Measurements from ENCODE around the gene EBLN2. TPM values are rescaled to one million over a fixed set of nuclear protein-coding genes. Genes with fewer than 3 reads are reported as not detected.

EBLN2 gene
- total and polyA plus RNA-seq, 2 donors (not counting 3 experiments of a cell fraction or from before 2014, with no cell fraction given), result 2.5 to 7.3 TPM

DNA sequence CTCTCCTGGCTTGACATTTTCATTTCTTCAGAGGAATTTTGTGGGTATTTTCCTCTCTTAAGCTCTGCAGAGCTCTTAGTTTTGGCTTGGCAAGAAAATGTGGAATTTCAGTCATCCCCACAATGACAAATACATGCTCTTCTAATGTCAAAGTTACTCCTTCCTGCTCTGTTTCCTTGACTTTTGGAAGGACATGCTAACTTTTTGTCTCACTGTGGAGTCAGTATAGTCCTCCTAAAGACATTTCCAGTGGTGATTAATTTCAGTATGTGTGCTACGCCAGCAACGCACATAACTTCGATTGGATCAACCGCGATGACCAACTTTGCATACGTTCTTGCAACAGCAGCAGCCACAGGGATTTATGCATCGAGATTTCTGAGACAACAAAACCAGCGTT, 13.3 kb downstream of the EBLN2 start:
- POLR2A ChIA-PET, result no interaction called here
- no peaks in the 10 kb centered on the region for H4K20me1 ChIP-seq (replicated peaks; ENCODE audit: control insufficient read depth, extremely low read depth, insufficient read depth, low read length)
- H3K36me3 ChIP-seq (ENCODE audit: control insufficient read depth in 2 of 2, extremely low read depth in 1 of 2, insufficient read depth in 2 of 2, low read length in 2 of 2), result no peaks in the 10 kb centered on the region
- TF ChIP-seq POLR2A (IDR thresholded peaks at IDR 0.05; ENCODE audit: low read depth, low read length), result no peak
- TF ChIP-seq CTCF (IDR thresholded peaks at IDR 0.05; ENCODE audit: extremely low read depth in 1 of 2, insufficient read depth in 1 of 2, low read depth in 1 of 2, low read length in 2 of 2), result no peak
- no peak for TF ChIP-seq EZH2 (IDR thresholded peaks at IDR 0.05; ENCODE audit: borderline replicate concordance, low read depth, low read length, severe bottlenecking)
- no peak for TF ChIP-seq JUN (IDR thresholded peaks at IDR 0.05; ENCODE audit: borderline replicate concordance, insufficient read depth, insufficient read length, low read depth)
- TF ChIP-seq FOS (IDR thresholded peaks at IDR 0.05; ENCODE audit: borderline replicate concordance, insufficient read depth, low read length), result no peak
- no peak for TF ChIP-seq POLR2AphosphoS5 (IDR thresholded peaks at IDR 0.05; ENCODE audit: insufficient read depth, low read depth, low read length)
- no peak for TF ChIP-seq GATA2 (IDR thresholded peaks at IDR 0.05; ENCODE audit: insufficient read depth, insufficient read length, low read depth, low read length)
- TF ChIP-seq, protein P1, sequence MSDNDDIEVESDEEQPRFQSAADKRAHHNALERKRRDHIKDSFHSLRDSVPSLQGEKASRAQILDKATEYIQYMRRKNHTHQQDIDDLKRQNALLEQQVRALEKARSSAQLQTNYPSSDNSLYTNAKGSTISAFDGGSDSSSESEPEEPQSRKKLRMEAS (IDR thresholded peaks at IDR 0.05; ENCODE audit: insufficient read depth, insufficient read length), result no peak
- TF ChIP-seq MYC (IDR thresholded peaks at IDR 0.05; ENCODE audit: low read depth, low read length), result no peak
- intact Hi-C loops (cut with micrococcal nuclease), result no loop called here
- no peak overlapping the region for H3K4me3 ChIP-seq (replicated peaks in 1 of 3; ENCODE audit: insufficient read depth in 1 of 3, low read depth in 1 of 3, low read length in 3 of 3)
- H3K27me3 ChIP-seq (ENCODE audit: control insufficient read depth in 2 of 2, insufficient read depth in 2 of 2, low read length in 2 of 2), result no peaks in the 10 kb centered on the region
- dilution Hi-C loops (cut with MboI; ENCODE audit: extremely low pct_ligation_motif_present, low sequenced_read_pairs), result no loop called here
- FAIRE-seq, result no peak
- no peaks in the 10 kb centered on the region for H3K9me3 ChIP-seq (replicated peaks; ENCODE audit: control insufficient read depth, insufficient read depth, low read length)
- no peaks in the 10 kb centered on the region for H3K79me2 ChIP-seq (ENCODE audit: control insufficient read depth, insufficient read depth, low read length)
- no peak overlapping the region for H3K4me2 ChIP-seq (ENCODE audit: insufficient read depth, low read length)
- H2AFZ ChIP-seq (ENCODE audit: low read depth, low read length), result no peak overlapping the region
- no peaks in the 10 kb centered on the region for H3K4me1 ChIP-seq (ENCODE audit: control insufficient read depth, extremely low read depth, insufficient read depth, low read length)
- H3K9me1 ChIP-seq (replicated peaks; ENCODE audit: control insufficient read depth, extremely low read depth, insufficient read depth, low read length), result no peaks in the 10 kb centered on the region
- no peak for DNase-seq (ENCODE audit: low read depth, low spot score)
- H3K27ac ChIP-seq (ENCODE audit: insufficient read depth, low read depth, low read length), result no peak overlapping the region
- CTCF ChIA-PET, result interaction anchor here (1.3 kb wide), 1 partner anchor 18 kb away, joined by 3 read pairs; no protein-coding TSS in a partner anchor
- BruUV-seq (replicated peaks), result no TSS peak
- no peak overlapping the region for H3K9ac ChIP-seq (replicated peaks; ENCODE audit: extremely low read depth, insufficient read depth, low read length)
